Forelimb muscle (tissue), 1 donor: ENCODE results near the gene ATRX. TPM values are rescaled to one million over a fixed set of nuclear protein-coding genes. Genes with fewer than 3 reads are reported as not detected.
"Not testable (repeated sequence)": the region's sequence is repeated elsewhere in the genome, so short reads cannot be mapped to it uniquely, and the experiment has no call there.

Experiments
- DNase-seq: peaks from one replicate; pipeline ENCODE4 v3.0.0-alpha.2; 2013; ENCODE audit warnings: low read depth
- polyA plus RNA-seq: library from polyadenylated mRNA; unstranded; fragments of 120-200 nt; gene quantifications from one replicate; pipeline ENCODE4 v1.2.1, GENCODE V29; 2013; ENCODE audit not compliant: insufficient read length

Gene ATRX
- polyA plus RNA-seq, 1 donor, result 48.4 TPM

- DNase-seq, result not testable (repeated sequence)
Measured at GRCh38 chrX:77621453-77621852, 164.6 kb downstream of the ATRX start.

- no peak for DNase-seq
Measured at GRCh38 chrX:77617206-77617605, 168.8 kb downstream of the ATRX start.

- no peak for DNase-seq
Measured at GRCh38 chrX:77603635-77604336, 182.2 kb downstream of the ATRX start.

- no peak for DNase-seq
Measured at GRCh38 chrX:77597511-77597910, 188.5 kb downstream of the ATRX start.

- DNase-seq, result no peak
Measured at GRCh38 chrX:77597090-77597489, 188.9 kb downstream of the ATRX start.

- no peak for DNase-seq
Measured at GRCh38 chrX:77595848-77596247, 190.2 kb downstream of the ATRX start.

- no peak for DNase-seq
Measured at GRCh38 chrX:77572322-77572721, 213.7 kb downstream of the ATRX start.

GRCh38 chrX:77565278-77565677 is 220.7 kb downstream of the ATRX start:
- DNase-seq, result no peak

- DNase-seq, result no peak
Measured at GRCh38 chrX:77564823-77565222, 221.2 kb downstream of the ATRX start.

GRCh38 chrX:77561372-77561771 is 224.6 kb downstream of the ATRX start:
- no peak for DNase-seq

GRCh38 chrX:77556276-77556675 is 229.7 kb downstream of the ATRX start:
- no peak for DNase-seq

GRCh38 chrX:77548751-77549150 is 237.3 kb downstream of the ATRX start:
- no peak for DNase-seq

GRCh38 chrX:77539778-77540177 is 246.2 kb downstream of the ATRX start:
- not testable (repeated sequence) for DNase-seq

GRCh38 chrX:77531261-77531660 is 254.8 kb downstream of the ATRX start:
- not testable (repeated sequence) for DNase-seq

GRCh38 chrX:77528034-77528433 is 258.0 kb downstream of the ATRX start:
- no peak for DNase-seq

GRCh38 chrX:77527233-77528001 is 258.6 kb downstream of the ATRX start:
- DNase-seq, result no peak

GRCh38 chrX:77519765-77520164 is 266.3 kb downstream of the ATRX start:
- no peak for DNase-seq

- DNase-seq, result no peak
Measured at GRCh38 chrX:77514177-77514576, 271.8 kb downstream of the ATRX start.

GRCh38 chrX:77510007-77510406 is 276.0 kb downstream of the ATRX start:
- DNase-seq, result no peak

- no peak for DNase-seq
Measured at GRCh38 chrX:77505227-77505626, 280.8 kb downstream of the ATRX start.

GRCh38 chrX:77502951-77503525 is 283.0 kb downstream of the ATRX start:
- DNase-seq, result no peak

GRCh38 chrX:77500164-77500563 is 285.9 kb downstream of the ATRX start:
- DNase-seq, result not testable (repeated sequence)
